Hematopoietic multipotent progenitor cell treated with erythropoietin and hydrocortisone succinate and interleukin-3 and kit ligand, for 6 days (in vitro differentiated cells): ENCODE measurements around the gene PDXDC1.
A peak's percentile ranks its signal among the peaks of the same experiment; 100 is the strongest.
"Not testable (repeated sequence)": the region's sequence is repeated elsewhere in the genome, so short reads cannot be mapped to it uniquely, and the experiment has no call there.

Source experiments
- DNase-seq: peaks from one replicate; pipeline ENCODE4 v3.0.0-alpha.2; 2015

PDXDC1 gene

GRCh38 chr16:15043344-15043743 lies 68.5 kb downstream of the PDXDC1 start:
- no peak for DNase-seq

DNA sequence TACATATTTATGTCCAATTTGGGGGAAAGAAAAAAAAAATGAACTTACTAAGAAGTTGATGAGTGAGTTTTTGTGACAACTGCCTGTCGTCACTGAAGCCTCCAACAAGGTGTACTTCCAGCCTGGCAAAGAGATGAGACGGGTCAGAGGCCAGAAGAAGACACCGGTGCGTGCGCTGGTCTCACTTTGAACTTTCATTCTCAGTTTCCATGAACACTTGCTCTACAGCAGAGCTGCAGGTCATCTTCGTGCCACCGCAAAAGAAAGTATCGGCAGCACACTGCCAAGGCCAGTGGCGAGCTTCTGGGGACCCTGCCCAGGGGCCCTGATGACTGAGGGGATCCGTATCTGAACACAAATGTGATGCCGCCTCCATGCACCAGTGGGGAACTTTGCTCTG lies 69.5 kb downstream of the PDXDC1 start:
- no peak for DNase-seq

GRCh38 chr16:15045270-15045669 lies 70.4 kb downstream of the PDXDC1 start:
- DNase-seq: not testable (repeated sequence)

- DNase-seq: no peak
These were observed 72.0 kb downstream of the PDXDC1 start for GRCh38 chr16:15046692-15047376.

GRCh38 chr16:15049581-15050180 lies 74.9 kb downstream of the PDXDC1 start:
- DNase-seq: no peak

DNA sequence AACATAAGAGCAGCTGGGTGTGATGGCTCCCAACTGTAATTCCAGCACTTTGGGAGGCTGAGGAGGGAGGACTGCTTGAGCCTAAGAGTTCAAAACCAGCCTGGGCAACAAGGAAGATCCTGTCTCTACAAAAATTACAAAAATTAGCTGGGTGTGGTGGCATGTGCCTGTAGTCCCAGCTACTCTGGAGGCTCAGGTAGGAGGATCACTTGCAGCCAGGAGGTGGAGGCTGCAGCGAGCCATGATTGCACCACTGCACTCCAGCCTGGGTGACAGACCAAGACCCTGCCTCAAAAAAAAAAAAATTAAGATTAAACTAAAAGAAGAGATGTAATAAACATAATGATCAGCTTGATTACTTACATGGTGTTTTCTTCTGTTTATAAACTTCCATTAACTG lies 75.6 kb downstream of the PDXDC1 start:
- not testable (repeated sequence) for DNase-seq

GRCh38 chr16:15051387-15051951 lies 76.6 kb downstream of the PDXDC1 start:
- DNase-seq: no peak

DNA sequence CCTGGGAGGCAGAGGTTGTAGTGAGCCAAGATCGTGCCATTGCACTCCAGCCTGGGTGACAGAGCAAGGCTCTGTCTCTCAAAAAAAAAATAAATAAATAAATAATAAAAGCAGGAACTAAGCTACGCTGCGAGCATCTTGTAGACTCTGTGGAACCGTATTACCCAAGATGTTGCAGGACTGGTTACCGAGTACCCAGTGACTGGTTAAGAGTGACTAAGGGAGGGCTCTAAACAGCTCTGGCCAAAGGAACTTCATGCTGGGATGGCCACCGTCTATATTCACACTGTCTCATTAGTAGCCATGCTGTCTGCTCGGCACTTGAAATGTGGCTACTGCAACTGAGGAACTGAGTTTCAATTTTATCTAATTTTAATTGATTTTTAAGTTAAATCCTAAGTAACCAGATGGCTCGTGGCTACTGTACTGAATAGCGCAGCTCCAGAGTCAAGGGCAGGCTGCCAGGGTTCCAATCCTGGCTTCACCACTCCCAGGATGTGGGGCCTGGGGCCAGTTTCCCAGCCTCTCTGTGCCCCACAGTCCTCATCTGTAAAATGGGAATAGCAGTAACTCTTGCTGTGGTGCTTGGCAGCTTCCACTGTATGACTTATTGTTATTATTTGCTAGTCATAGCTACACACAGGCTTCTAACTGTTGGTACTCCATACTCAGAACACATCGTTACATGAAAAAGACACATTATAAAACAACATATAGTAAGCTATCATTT lies 78.1 kb downstream of the PDXDC1 start:
- no peak for DNase-seq

- DNase-seq: no peak
These were observed 79.1 kb downstream of the PDXDC1 start for GRCh38 chr16:15053904-15054303.

- DNase-seq: no peak
These were observed 79.7 kb downstream of the PDXDC1 start for GRCh38 chr16:15054357-15055140.

GRCh38 chr16:15055141-15056053 lies 80.6 kb downstream of the PDXDC1 start:
- DNase-seq: peak; percentile 65

GRCh38 chr16:15057681-15058417 lies 83.0 kb downstream of the PDXDC1 start:
- DNase-seq: no peak

DNA sequence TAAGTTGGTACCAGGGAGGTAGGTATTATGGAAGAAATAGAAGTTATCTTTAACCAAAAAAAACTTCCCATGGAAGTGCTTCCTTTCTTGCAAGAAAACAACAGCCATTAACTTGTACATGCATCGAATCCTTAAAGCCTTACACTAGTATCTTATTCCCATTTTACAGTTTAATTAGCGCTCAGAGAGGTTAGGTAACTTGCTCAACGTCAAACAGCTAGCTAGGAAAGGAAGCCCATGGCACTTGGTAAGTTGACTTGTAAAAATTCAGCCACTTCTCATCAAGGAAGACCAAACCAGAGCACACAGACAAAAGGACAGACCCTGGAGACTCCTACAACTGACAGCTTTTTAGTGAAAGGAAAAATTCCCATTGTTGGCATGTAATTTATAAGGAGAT lies 84.5 kb downstream of the PDXDC1 start:
- no peak for DNase-seq

GRCh38 chr16:15062085-15062810 lies 87.4 kb downstream of the PDXDC1 start:
- DNase-seq: peak; percentile 52

DNA sequence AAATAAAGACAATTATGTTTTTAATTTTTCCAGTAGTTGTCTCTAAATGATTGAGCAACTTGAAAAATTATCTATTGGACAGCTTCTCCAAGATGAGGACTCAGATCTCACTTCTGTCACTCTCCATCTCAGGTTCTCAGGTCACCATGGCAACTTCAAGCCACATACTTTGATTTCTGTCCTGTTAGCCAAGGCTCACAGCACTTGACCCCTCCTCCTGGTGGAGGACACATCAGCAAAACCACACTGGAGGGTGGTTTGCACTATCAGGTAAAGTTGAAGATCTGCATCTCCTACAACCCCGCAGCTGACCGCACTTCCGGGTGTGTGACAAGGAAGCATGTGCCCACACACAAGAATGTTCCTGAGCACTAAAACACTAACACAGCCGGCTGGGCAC lies 91.1 kb downstream of the PDXDC1 start:
- DNase-seq: not testable (repeated sequence)

GRCh38 chr16:15066690-15067089 lies 91.9 kb downstream of the PDXDC1 start:
- not testable (repeated sequence) for DNase-seq

- not testable (repeated sequence) for DNase-seq
These were observed 96.2 kb downstream of the PDXDC1 start for GRCh38 chr16:15071013-15071412.

GRCh38 chr16:15071916-15072769 lies 97.3 kb downstream of the PDXDC1 start:
- DNase-seq: not testable (repeated sequence)

GRCh38 chr16:15073101-15073500 lies 98.3 kb downstream of the PDXDC1 start:
- no peak for DNase-seq
